ENCODE results near the gene NUP93. TPM values are rescaled to one million over a fixed set of nuclear protein-coding genes. Genes with fewer than 3 reads are reported as not detected.

Gene NUP93
- polyA plus RNA-seq, 1 of the 3 experiments (the other 2 are of a cell fraction), result 43.1 TPM

DNA sequence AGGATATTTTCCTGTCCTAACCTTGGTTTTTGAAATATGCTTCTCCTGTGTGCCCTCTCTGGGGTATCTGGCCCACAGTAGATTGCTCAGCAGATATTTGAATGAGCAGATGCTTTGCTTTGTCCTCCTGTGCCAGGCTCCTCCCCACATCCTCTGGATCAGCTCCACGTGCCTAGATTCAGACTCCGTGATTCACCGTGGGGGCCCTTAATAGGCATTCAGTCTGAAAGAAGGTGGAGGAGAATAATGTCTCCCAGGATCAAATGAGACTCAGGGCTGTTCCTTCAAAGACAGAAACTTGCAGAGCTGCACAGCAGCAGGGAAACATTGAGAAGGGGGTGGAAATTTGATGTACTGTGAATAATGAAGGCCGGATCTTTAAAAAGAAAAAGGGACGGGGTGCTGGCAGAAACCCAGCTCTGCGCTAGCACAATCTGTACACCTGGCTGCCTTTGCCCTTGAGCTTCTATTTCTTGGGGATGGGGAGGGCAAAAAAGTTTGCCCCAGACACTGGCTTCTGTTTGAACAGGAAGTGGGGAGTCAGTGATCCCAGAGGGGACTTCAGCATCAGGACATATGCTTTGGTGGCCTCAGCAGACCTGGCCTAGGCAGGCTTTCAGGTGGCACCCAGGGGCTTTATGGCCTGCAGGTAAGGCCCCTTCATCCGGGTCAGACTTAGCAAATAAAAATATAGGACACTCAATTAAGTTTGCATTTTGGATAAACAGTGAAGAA, 119.2 kb downstream of the NUP93 start:
- peaks cover 37 to 46% of the 10 kb centered on the region in 2 experiments for H3K4me1 ChIP-seq (ENCODE audit: control insufficient read depth in 1 of 2, insufficient read depth in 2 of 2, low read depth in 1 of 2, low read length in 1 of 2)
- peaks cover 44% of the 10 kb centered on the region for H3F3A ChIP-seq (replicated peaks; ENCODE audit: insufficient read depth)
- no peaks in the 10 kb centered on the region for H3K9me3 ChIP-seq
- peak overlapping the region; percentile 69; the same call in 1 of the 2 replicates for H2AFZ ChIP-seq (ENCODE audit: low read depth)
- H3K27ac ChIP-seq (ENCODE audit: low read depth in 2 of 2, low read length in 1 of 2), result peak overlapping the region; percentile 77 to 85
- CTCF ChIA-PET, result interaction anchor here (0.7 to 2.4 kb wide), 9 partner anchors 10 to 692 kb away, joined by 3 to 10 read pairs (median 3); no protein-coding TSS in a partner anchor
- H3K4me3 ChIP-seq (ENCODE audit: low read depth in 2 of 2, low read length in 1 of 2), result no peak overlapping the region
- no peaks in the 10 kb centered on the region for H3K79me2 ChIP-seq (ENCODE audit: insufficient read depth)
- no peaks in the 10 kb centered on the region for H3K9me2 ChIP-seq
- peaks cover 6 to 10% of the 10 kb centered on the region in 2 experiments for H3K36me3 ChIP-seq (replicated peaks in 1 of 2; ENCODE audit: control insufficient read depth in 1 of 2, insufficient read depth in 2 of 2, low read length in 1 of 2)
- no peaks in the 10 kb centered on the region for H4K20me1 ChIP-seq (ENCODE audit: insufficient read depth)
- no peaks in the 10 kb centered on the region for H3K27me3 ChIP-seq (ENCODE audit: insufficient read depth)
- DNase-seq, result no peak
- 37% methylated on average over 7 of the region's 7 CpGs for WGBS (ENCODE audit: low lambda C conversion rate)
- POLR2A ChIA-PET, result no interaction called here
- H3K4me2 ChIP-seq, result peak overlapping the region; percentile 60
- peak overlapping the region; percentile 42 for H3K9ac ChIP-seq
- TF ChIP-seq, protein P1, sequence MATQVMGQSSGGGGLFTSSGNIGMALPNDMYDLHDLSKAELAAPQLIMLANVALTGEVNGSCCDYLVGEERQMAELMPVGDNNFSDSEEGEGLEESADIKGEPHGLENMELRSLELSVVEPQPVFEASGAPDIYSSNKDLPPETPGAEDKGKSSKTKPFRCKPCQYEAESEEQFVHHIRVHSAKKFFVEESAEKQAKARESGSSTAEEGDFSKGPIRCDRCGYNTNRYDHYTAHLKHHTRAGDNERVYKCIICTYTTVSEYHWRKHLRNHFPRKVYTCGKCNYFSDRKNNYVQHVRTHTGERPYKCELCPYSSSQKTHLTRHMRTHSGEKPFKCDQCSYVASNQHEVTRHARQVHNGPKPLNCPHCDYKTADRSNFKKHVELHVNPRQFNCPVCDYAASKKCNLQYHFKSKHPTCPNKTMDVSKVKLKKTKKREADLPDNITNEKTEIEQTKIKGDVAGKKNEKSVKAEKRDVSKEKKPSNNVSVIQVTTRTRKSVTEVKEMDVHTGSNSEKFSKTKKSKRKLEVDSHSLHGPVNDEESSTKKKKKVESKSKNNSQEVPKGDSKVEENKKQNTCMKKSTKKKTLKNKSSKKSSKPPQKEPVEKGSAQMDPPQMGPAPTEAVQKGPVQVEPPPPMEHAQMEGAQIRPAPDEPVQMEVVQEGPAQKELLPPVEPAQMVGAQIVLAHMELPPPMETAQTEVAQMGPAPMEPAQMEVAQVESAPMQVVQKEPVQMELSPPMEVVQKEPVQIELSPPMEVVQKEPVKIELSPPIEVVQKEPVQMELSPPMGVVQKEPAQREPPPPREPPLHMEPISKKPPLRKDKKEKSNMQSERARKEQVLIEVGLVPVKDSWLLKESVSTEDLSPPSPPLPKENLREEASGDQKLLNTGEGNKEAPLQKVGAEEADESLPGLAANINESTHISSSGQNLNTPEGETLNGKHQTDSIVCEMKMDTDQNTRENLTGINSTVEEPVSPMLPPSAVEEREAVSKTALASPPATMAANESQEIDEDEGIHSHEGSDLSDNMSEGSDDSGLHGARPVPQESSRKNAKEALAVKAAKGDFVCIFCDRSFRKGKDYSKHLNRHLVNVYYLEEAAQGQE (IDR thresholded peaks at IDR 0.05; ENCODE audit: low read depth, low read length), result no peak
- no peak for TF ChIP-seq GABPA (IDR thresholded peaks at IDR 0.05; ENCODE audit: low read depth)
- TF ChIP-seq MXI1 (IDR thresholded peaks at IDR 0.05; ENCODE audit: low read depth, low read length), result 0 out of 2 replicates have a peak, but pooled peaks have one; percentile 40
- peak; percentile 44; the same call in 1 of the 2 replicates for TF ChIP-seq TEAD4 (IDR thresholded peaks at IDR 0.05; ENCODE audit: borderline replicate concordance, insufficient read depth)
- TF ChIP-seq, protein P2, sequence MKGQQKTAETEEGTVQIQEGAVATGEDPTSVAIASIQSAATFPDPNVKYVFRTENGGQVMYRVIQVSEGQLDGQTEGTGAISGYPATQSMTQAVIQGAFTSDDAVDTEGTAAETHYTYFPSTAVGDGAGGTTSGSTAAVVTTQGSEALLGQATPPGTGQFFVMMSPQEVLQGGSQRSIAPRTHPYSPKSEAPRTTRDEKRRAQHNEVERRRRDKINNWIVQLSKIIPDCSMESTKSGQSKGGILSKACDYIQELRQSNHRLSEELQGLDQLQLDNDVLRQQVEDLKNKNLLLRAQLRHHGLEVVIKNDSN (IDR thresholded peaks at IDR 0.05; ENCODE audit: borderline replicate concordance, low read depth), result peak; percentile 75
- TF ChIP-seq TCF12 (IDR thresholded peaks at IDR 0.05), result peak; percentile 72
- no peak for TF ChIP-seq MEF2A (IDR thresholded peaks at IDR 0.05; ENCODE audit: borderline replicate concordance, low read depth)
- TF ChIP-seq FOXM1 (IDR thresholded peaks at IDR 0.05; ENCODE audit: low read depth), result no peak
- TF ChIP-seq ELF1 (IDR thresholded peaks at IDR 0.05), result no peak
- TF ChIP-seq FOSL2 (IDR thresholded peaks at IDR 0.05; ENCODE audit: borderline replicate concordance, low read depth), result peak; percentile 65; the same call in 1 of the 2 replicates
- 0 out of 2 replicates have a peak, but pooled peaks have one; percentile 42 for TF ChIP-seq YY1 (IDR thresholded peaks at IDR 0.05; ENCODE audit: low read depth)
- TF ChIP-seq SMC3 (IDR thresholded peaks at IDR 0.05; ENCODE audit: low read depth, low read length), result no peak
- TF ChIP-seq GATA2 (CRISPR knock-in tag; IDR thresholded peaks at IDR 0.05), result peak; percentile 48; the same call in 1 of the 2 replicates
- TF ChIP-seq TAF1 (IDR thresholded peaks at IDR 0.05; ENCODE audit: borderline replicate concordance, low read depth, low read length), result peak; percentile 37; the same call in 1 of the 2 replicates
- no peak for TF ChIP-seq RXRA (IDR thresholded peaks at IDR 0.05; ENCODE audit: borderline replicate concordance, low read depth)
- TF ChIP-seq, protein P3, sequence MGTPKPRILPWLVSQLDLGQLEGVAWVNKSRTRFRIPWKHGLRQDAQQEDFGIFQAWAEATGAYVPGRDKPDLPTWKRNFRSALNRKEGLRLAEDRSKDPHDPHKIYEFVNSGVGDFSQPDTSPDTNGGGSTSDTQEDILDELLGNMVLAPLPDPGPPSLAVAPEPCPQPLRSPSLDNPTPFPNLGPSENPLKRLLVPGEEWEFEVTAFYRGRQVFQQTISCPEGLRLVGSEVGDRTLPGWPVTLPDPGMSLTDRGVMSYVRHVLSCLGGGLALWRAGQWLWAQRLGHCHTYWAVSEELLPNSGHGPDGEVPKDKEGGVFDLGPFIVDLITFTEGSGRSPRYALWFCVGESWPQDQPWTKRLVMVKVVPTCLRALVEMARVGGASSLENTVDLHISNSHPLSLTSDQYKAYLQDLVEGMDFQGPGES (IDR thresholded peaks at IDR 0.05; ENCODE audit: low read depth, low read length), result no peak
- TF ChIP-seq, protein P4, sequence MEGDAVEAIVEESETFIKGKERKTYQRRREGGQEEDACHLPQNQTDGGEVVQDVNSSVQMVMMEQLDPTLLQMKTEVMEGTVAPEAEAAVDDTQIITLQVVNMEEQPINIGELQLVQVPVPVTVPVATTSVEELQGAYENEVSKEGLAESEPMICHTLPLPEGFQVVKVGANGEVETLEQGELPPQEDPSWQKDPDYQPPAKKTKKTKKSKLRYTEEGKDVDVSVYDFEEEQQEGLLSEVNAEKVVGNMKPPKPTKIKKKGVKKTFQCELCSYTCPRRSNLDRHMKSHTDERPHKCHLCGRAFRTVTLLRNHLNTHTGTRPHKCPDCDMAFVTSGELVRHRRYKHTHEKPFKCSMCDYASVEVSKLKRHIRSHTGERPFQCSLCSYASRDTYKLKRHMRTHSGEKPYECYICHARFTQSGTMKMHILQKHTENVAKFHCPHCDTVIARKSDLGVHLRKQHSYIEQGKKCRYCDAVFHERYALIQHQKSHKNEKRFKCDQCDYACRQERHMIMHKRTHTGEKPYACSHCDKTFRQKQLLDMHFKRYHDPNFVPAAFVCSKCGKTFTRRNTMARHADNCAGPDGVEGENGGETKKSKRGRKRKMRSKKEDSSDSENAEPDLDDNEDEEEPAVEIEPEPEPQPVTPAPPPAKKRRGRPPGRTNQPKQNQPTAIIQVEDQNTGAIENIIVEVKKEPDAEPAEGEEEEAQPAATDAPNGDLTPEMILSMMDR (IDR thresholded peaks at IDR 0.05), result no peak
- peak; percentile 46; the same call in 1 of the 2 replicates for TF ChIP-seq JUND (IDR thresholded peaks at IDR 0.05)
- TF ChIP-seq, protein P5, sequence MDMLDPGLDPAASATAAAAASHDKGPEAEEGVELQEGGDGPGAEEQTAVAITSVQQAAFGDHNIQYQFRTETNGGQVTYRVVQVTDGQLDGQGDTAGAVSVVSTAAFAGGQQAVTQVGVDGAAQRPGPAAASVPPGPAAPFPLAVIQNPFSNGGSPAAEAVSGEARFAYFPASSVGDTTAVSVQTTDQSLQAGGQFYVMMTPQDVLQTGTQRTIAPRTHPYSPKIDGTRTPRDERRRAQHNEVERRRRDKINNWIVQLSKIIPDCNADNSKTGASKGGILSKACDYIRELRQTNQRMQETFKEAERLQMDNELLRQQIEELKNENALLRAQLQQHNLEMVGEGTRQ (IDR thresholded peaks at IDR 0.05; ENCODE audit: borderline replicate concordance, low read depth, low read length), result no peak
- TF ChIP-seq CHD2 (IDR thresholded peaks at IDR 0.05; ENCODE audit: low read length, partially characterized antibody), result no peak
- TF ChIP-seq, protein P6, sequence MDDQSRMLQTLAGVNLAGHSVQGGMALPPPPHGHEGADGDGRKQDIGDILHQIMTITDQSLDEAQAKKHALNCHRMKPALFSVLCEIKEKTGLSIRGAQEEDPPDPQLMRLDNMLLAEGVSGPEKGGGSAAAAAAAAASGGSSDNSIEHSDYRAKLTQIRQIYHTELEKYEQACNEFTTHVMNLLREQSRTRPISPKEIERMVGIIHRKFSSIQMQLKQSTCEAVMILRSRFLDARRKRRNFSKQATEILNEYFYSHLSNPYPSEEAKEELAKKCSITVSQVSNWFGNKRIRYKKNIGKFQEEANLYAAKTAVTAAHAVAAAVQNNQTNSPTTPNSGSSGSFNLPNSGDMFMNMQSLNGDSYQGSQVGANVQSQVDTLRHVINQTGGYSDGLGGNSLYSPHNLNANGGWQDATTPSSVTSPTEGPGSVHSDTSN (IDR thresholded peaks at IDR 0.05), result peak; percentile 43
- TF ChIP-seq POLR2AphosphoS5 (IDR thresholded peaks at IDR 0.05; ENCODE audit: low read depth, low read length), result no peak; the same call in 1 of the 2 replicates
- no peak for TF ChIP-seq RFX5 (IDR thresholded peaks at IDR 0.05; ENCODE audit: low read length)
- TF ChIP-seq EP300 (IDR thresholded peaks at IDR 0.05; ENCODE audit: borderline replicate concordance in 1 of 2, low read depth in 1 of 2, low read length in 1 of 2), result peak in 1 of 2 experiments; percentile 63; a peak in 1 of 4 replicates
